PC-3 (cell line): ENCODE measurements around the gene CANX. TPM values are rescaled to one million over a fixed set of nuclear protein-coding genes. Genes with fewer than 3 reads are reported as not detected.
A peak's percentile ranks its signal among the peaks of the same experiment; 100 is the strongest.
"Not testable (repeated sequence)": the region's sequence is repeated elsewhere in the genome, so short reads cannot be mapped to it uniquely, and the experiment has no call there.

Experiments
- ATAC-seq: fragments of 200-7000 bp; cut with Tn5 transposase; 2 replicates; pipeline ENCODE4 v1.9.1; 2020; ENCODE audit warnings: mild to moderate bottlenecking, moderate library complexity
- BruUV-seq: library from RNA; stranded (reverse); fragments of 400-500 nt; replicated peaks from 2 replicates; lab custom pipeline; 2021; lab: Mats Ljungman, UMichigan
- CTCF ChIA-PET: fragments of 300-600 bp; sonication (Branson Sonifier 250); formaldehyde crosslinking; loops from one replicate; lab custom pipeline; 2022; ENCODE audit warnings: antibody characterized with exemption; lab: Charles Lee
- POLR2A ChIA-PET: fragments of 300-600 bp; sonication (Branson Sonifier 250); formaldehyde crosslinking; loops from one replicate; lab custom pipeline; 2022; ENCODE audit warnings: antibody characterized with exemption; ENCODE audit not compliant: unreplicated experiment; lab: Charles Lee
- DNase-seq: peaks from one replicate; pipeline ENCODE4 v3.0.0-alpha.2; 2015
- H2AFZ ChIP-seq: fragments of 300-600 bp; sonication (generic); 2 replicates; pipeline ENCODE4 v1.6.0; 2016; ENCODE audit warnings: antibody characterized with exemption, low read length
- H3F3A ChIP-seq: fragments of 300-600 bp; sonication (generic); one replicate; pipeline ENCODE4 v1.6.0; 2017; ENCODE audit warnings: antibody characterized with exemption, low read length, control low read depth, mild to moderate bottlenecking; ENCODE audit not compliant: unreplicated experiment
- H3K27ac ChIP-seq: fragments of 300-600 bp; sonication (generic); 2 replicates; pipeline ENCODE4 v1.5.1; 2016; ENCODE audit warnings: mild to moderate bottlenecking, low read length
- H3K27me3 ChIP-seq: fragments of 300-600 bp; sonication (generic); 2 replicates; pipeline ENCODE4 v1.6.1; 2016; ENCODE audit warnings: low read length, mixed read lengths
- H3K36me3 ChIP-seq: fragments of 300-600 bp; sonication (generic); 2 replicates; pipeline ENCODE4 v1.6.1; 2016; ENCODE audit warnings: low read depth, mixed run types, low read length, mixed read lengths
- H3K4me1 ChIP-seq: fragments of 300-600 bp; sonication (generic); 2 replicates; pipeline ENCODE4 v1.5.1; 2016; ENCODE audit warnings: low read length; ENCODE audit not compliant: insufficient read depth
- H3K4me2 ChIP-seq: fragments of 300-600 bp; sonication (generic); 2 replicates; pipeline ENCODE4 v1.6.0; 2016; ENCODE audit warnings: low read length
- H3K4me3 ChIP-seq: fragments of 300-600 bp; sonication (generic); 2 replicates; pipeline ENCODE4 v1.5.1; 2016; ENCODE audit warnings: mild to moderate bottlenecking, low read length, mixed read lengths
- H3K79me2 ChIP-seq: fragments of 300-600 bp; sonication (generic); 2 replicates; pipeline ENCODE4 v1.6.1; 2017; ENCODE audit warnings: low read length, mixed read lengths
- H3K9ac ChIP-seq: fragments of 300-600 bp; sonication (generic); 2 replicates; pipeline ENCODE4 v1.6.0; 2016; ENCODE audit warnings: mild to moderate bottlenecking, low read length
- H3K9me2 ChIP-seq: fragments of 300-600 bp; sonication (generic); replicated peaks from 2 replicates; pipeline ENCODE4 v1.6.1; 2016; ENCODE audit warnings: mixed run types, low read length, mixed read lengths
- H3K9me3 ChIP-seq: fragments of 300-600 bp; sonication (generic); 2 replicates; pipeline ENCODE4 v1.6.1; 2016; ENCODE audit warnings: low read length, mixed read lengths
- H4K20me1 ChIP-seq: fragments of 300-600 bp; sonication (generic); 2 replicates; pipeline ENCODE4 v1.6.1; 2016; ENCODE audit warnings: low read length, mixed read lengths
- CTCF ChIP-seq: fragments of 300-600 bp; sonication (generic); conservative IDR thresholded peaks from 2 replicates; pipeline ENCODE4 v1.5.1; 2017; ENCODE audit warnings: antibody characterized with exemption, low read depth, mild to moderate bottlenecking, low read length
- EZH2phosphoT487 ChIP-seq: fragments of 300-600 bp; sonication (generic); IDR thresholded peaks from 2 replicates; pipeline ENCODE4 v1.6.1; 2018; ENCODE audit warnings: mild to moderate bottlenecking, antibody characterized with exemption, low read length, borderline replicate concordance
- intact Hi-C: fragments of 100-400 bp; cut with micrococcal nuclease; formaldehyde crosslinking; loops from 2 replicates; pipeline ENCODE4 v1.9.0; 2023
- total RNA-seq: library from RNA; depleted of rRNA; stranded (reverse); fragments of >200 nt; gene quantifications from 2 replicates; pipeline ENCODE4 v1.2.3, GENCODE V29; 2014

Gene CANX
- total RNA-seq, 1 experiment from 2014 or later, result 293 TPM

DNA sequence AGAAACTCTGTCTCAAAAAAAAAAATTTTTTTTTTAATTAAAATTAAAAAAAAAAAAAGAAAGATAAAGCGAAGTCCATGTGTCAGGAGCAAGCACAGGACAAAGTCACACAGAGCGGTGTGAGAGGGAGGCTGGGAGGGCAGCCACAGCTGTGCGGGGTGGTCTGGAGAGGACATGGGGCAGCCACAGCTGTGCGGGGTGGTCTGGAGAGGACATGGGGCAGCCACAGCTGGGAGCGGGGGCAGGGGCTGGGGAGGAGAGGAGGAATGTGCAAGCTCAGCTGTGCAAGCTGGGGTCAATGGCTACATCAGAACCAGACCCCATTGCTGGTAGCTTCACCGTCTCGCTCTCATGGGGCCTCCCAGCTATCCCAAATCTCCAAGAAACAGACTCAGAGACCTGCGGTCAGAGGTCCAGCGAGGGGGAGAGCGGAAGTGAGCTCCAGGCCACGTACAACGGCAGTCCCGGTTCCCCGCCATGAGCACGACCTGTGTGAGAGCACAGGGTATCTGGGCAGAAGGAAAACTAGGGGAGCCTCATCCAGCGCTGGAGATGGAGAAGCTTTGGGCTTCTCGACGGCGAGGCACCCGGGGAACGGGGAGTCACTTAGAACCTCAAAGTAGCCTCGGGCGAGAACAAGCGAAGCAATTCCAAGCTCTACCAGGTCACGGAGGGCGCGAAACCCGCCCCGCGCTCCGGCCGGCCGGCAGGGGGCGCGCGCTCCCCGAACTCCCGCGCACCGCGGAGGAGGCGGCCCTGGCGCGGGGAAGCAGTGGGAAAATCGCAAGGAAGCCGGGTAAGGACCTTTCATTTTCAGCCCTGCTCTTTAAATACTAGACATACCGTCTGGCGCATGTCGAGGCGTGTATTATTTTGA, 41.2 kb upstream of the CANX start:
- H3K79me2 ChIP-seq, H3K9me2 ChIP-seq, H3K9ac ChIP-seq, H3K27ac ChIP-seq, H3K27me3 ChIP-seq, H4K20me1 ChIP-seq, intact Hi-C loops, BruUV-seq, POLR2A ChIA-PET, DNase-seq, CTCF ChIA-PET, H3K4me1 ChIP-seq, H3K4me2 ChIP-seq, H3K36me3 ChIP-seq, H3K4me3 ChIP-seq, H2AFZ ChIP-seq, H3F3A ChIP-seq, H3K9me3 ChIP-seq: not testable (repeated sequence)
- peak; percentile 91 for ATAC-seq

GRCh38 chr5:179658179-179658856, 40.4 kb upstream of the CANX start:
- DNase-seq (peak; percentile 9), ATAC-seq (peak; percentile 58)
- H3K27ac ChIP-seq, CTCF ChIA-PET, POLR2A ChIA-PET, intact Hi-C loops, H3K9me3 ChIP-seq, H3F3A ChIP-seq, H3K27me3 ChIP-seq, H3K36me3 ChIP-seq, H3K79me2 ChIP-seq, H3K9me2 ChIP-seq, H3K4me1 ChIP-seq, H4K20me1 ChIP-seq: not testable (repeated sequence)
- Histone ChIP-seq H2AFZ (peak overlapping the region; percentile 85), H3K4me2 (peak overlapping the region; percentile 87), H3K9ac (peak overlapping the region; percentile 45; the same call in 1 of the 2 replicates), H3K4me3 (peak overlapping the region; percentile 72)
- TSS peak; percentile 92 for BruUV-seq

- H3F3A ChIP-seq, H3K36me3 ChIP-seq, H3K27me3 ChIP-seq, H3K27ac ChIP-seq, CTCF ChIA-PET, H3K4me2 ChIP-seq, H3K9ac ChIP-seq, H2AFZ ChIP-seq, ATAC-seq, POLR2A ChIA-PET, H3K9me3 ChIP-seq, H3K79me2 ChIP-seq, BruUV-seq, H3K4me3 ChIP-seq, H3K4me1 ChIP-seq, intact Hi-C loops, H3K9me2 ChIP-seq, H4K20me1 ChIP-seq, DNase-seq: not testable (repeated sequence)
These were observed 37.1 kb upstream of the CANX start for GRCh38 chr5:179661647-179662046.

- ATAC-seq, result no peak
- Histone ChIP-seq H3K4me2 (no peak overlapping the region), H3K27me3 (no peaks in the 10 kb centered on the region), H3K9me3 (no peaks in the 10 kb centered on the region), H3F3A (no peaks in the 10 kb centered on the region), H3K36me3 (no peaks in the 10 kb centered on the region), H3K9ac (no peak overlapping the region), H3K4me3 (no peak overlapping the region), H2AFZ (no peak overlapping the region), H3K4me1 (no peaks in the 10 kb centered on the region), H3K9me2 (no peaks in the 10 kb centered on the region), H4K20me1 (no peaks in the 10 kb centered on the region), H3K79me2 (no peaks in the 10 kb centered on the region), H3K27ac (no peak overlapping the region)
- no peak for TF ChIP-seq EZH2phosphoT487
- peak; percentile 60 for TF ChIP-seq CTCF
- peak; percentile 5 for DNase-seq
- intact Hi-C loops, result no loop called here
- BruUV-seq, result no TSS peak
- CTCF ChIA-PET, result no interaction called here
- POLR2A ChIA-PET, result no interaction called here
These were observed 30.4 kb upstream of the CANX start for GRCh38 chr5:179668391-179668790.
